ENCODE data around the gene TMOD2. TPM values are rescaled to one million over a fixed set of nuclear protein-coding genes. Genes with fewer than 3 reads are reported as not detected.

TMOD2 gene
- total RNA-seq, 1 donor from 2014 or later: 14.6 TPM

DNA sequence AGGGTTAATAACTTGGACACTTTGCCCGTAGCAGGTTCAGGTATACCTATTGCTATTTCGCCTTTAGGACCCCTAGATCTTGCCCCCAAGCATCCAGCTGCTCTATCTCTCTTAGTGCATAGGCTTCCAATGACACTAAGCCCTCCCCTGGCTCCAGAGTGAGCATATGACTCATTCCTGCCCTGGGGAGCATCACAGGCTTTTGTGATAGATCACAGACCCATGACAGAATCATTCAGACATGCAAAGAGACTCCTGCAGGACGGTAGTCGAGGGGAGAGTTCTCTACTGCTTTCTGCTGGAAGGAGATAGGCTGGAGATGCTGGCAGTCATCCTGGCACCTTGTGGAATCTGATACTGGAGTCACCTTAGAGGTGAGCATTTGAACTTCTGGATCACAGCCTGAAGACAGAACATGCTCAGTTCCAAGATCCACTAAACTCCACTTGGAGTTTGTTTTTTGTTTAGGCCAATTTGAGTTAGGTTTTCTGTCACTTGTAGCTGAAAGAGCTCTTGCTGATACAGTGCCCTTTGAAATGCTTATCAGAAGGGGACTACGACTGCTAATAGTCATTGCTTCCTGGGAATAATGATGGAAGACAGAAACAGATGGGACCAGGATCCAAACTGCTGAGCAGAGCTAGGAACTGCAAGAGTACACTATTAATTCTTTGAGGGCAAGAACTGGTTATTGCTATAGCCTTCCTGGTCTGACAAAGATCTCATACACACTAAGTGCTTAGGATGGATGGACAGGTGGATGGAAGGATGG, 24.9 kb upstream of the TMOD2 start:
- no peak for DNase-seq
- H3K27ac Mint-ChIP-seq: peak overlapping the region; percentile 59
- ChIA-PET CTCF (interaction anchor here (1.4 to 3.2 kb wide), 3 partner anchors 11 to 77 kb away, joined by 7 to 24 read pairs (median 17); partner anchors contain the start of gene LYSMD2), POLR2A (interaction anchor here (0.5 to 3.3 kb wide), 2 partner anchors 11 to 1027 kb away, joined by 9 to 31 read pairs; partner anchors contain the start of gene LYSMD2)
- ATAC-seq (ENCODE audit: low read depth): peak; percentile 97
- intact Hi-C loops (cut with micrococcal nuclease): loop anchor here (1.0 to 5.0 kb wide), 5 partner anchors 9 to 76 kb away; partner anchors contain the start of genes SCG3 and TMOD2
- peaks cover 47% of the 10 kb centered on the region for H3K36me3 Mint-ChIP-seq (ENCODE audit: low read depth)
- H3K9me3 Mint-ChIP-seq: no peaks in the 10 kb centered on the region
- no peaks in the 10 kb centered on the region for H3K27me3 Mint-ChIP-seq
- H3K4me1 Mint-ChIP-seq: peaks cover 74% of the 10 kb centered on the region
- TF ChIP-seq, protein P1, sequence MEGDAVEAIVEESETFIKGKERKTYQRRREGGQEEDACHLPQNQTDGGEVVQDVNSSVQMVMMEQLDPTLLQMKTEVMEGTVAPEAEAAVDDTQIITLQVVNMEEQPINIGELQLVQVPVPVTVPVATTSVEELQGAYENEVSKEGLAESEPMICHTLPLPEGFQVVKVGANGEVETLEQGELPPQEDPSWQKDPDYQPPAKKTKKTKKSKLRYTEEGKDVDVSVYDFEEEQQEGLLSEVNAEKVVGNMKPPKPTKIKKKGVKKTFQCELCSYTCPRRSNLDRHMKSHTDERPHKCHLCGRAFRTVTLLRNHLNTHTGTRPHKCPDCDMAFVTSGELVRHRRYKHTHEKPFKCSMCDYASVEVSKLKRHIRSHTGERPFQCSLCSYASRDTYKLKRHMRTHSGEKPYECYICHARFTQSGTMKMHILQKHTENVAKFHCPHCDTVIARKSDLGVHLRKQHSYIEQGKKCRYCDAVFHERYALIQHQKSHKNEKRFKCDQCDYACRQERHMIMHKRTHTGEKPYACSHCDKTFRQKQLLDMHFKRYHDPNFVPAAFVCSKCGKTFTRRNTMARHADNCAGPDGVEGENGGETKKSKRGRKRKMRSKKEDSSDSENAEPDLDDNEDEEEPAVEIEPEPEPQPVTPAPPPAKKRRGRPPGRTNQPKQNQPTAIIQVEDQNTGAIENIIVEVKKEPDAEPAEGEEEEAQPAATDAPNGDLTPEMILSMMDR (IDR thresholded peaks at IDR 0.05): no peak
- H3K4me3 Mint-ChIP-seq: peak overlapping the region; percentile 52

DNA sequence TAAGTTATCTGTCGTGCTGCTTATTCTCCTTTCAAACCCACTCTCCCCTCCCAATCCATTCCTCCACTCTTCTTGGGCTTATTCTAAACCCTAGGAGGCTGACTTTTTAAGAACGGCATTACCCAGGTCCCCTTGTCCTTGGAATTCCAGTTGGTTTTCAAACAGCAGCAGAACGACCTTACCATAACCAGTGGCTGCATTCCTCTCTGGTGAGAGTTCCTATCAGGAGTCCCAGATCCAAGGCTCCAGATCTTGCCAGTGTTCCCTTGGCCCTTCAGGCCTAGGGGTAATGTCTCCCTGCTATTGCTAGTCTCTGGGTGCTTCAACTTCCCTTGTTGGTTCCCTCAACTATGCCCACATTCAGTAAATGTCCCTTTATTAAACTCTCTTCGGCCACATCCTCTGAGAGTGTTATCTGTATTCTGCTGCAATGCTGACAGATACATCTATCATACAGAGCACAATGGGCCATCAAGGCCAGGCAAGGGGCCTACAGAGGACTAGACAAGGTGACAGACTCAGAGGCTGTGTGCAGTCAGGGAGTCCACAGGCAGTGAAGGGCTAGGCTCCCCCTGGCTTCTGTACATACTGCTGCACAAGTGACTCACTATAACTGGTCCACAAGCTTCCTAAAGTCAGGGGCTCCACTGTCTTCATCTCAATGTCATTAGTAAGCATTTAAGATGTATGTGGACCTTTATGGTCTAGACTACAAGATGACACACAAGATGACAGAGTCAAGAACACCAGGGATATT, 24.1 kb upstream of the TMOD2 start:
- H3K27me3 Mint-ChIP-seq: no peaks in the 10 kb centered on the region
- H3K27ac Mint-ChIP-seq: peak overlapping the region; percentile 51
- DNase-seq (no peak), ATAC-seq (ENCODE audit: low read depth) (peak; percentile 16)
- H3K9me3 Mint-ChIP-seq: no peaks in the 10 kb centered on the region
- TF ChIP-seq, protein P1 (IDR thresholded peaks at IDR 0.05): no peak
- H3K4me1 Mint-ChIP-seq: peaks cover 78% of the 10 kb centered on the region
- CTCF ChIA-PET: interaction anchor here (1.0 to 3.2 kb wide), 4 partner anchors 10 to 352 kb away, joined by 3 to 24 read pairs (median 10); partner anchors contain the start of gene LYSMD2
- POLR2A ChIA-PET: interaction anchor here (3.3 kb wide), 1 partner anchor 10 kb away, joined by 31 read pairs; the partner anchor contains the start of gene LYSMD2
- intact Hi-C loops (cut with micrococcal nuclease): loop anchor here (2.0 to 5.0 kb wide), 2 partner anchors 45 to 77 kb away; partner anchors contain the start of gene SCG3
- H3K36me3 Mint-ChIP-seq (ENCODE audit: low read depth): peaks cover 44% of the 10 kb centered on the region
- H3K4me3 Mint-ChIP-seq: no peak overlapping the region

DNA sequence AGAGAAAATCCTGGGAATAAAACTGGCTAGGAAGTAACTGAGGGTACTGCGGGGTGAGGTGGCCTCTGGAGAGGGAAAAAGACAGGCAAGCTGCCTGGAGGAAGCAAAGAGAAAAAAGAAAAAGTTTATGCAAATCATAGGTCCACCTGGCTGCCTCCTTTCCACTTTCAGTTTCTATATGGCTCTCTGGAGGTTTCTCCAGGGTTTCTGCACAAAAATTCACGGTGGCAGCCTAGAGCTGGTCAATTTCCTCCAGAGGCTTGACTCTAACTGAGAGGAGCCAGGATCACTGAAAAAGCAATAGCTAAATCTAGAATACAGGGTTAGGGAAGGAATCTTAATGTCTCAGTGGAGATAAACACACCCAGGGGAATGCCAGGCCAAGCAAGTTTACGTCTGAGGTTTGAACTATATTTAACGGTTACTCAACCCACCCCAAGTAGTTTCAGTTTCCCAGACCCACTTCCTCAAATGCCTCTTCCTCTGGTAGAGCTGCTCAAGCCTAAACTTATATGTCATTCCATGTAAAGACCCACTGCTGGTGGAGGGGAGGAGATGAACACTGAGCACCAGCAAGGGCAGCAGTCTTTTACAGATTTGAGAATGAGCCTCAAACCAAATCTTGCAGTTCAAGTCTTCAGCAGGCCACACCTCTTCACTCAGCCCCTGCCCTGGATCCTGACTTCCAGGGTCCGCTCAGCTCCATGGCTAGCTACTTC, 19.7 kb upstream of the TMOD2 start:
- TF ChIP-seq, protein P1 (IDR thresholded peaks at IDR 0.05): no peak
- POLR2A ChIA-PET: interaction anchor here (0.6 to 2.9 kb wide), 11 partner anchors 16 to 99 kb away, joined by 3 to 15 read pairs (median 5); partner anchors contain the start of genes TMOD2 and TMOD3

DNA sequence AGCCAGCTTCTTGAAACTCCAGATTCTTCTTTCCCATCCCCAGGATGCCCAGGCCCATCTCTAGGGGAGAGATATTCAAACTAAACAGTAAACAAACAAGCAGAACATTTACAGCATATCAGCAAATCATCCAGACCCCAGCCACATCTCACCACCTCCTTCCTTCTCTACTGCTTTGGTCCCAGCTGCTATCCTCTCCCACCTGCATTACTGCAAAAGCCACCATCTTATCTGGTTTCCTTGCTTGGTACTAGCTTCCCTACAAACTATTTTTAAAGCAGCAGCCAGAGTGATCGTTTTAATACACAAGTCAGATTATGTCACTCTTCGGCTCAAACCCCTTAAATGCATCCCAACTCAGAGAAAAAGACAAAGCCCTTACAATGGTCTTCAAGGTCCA, 18.8 kb upstream of the TMOD2 start:
- H3K4me3 Mint-ChIP-seq: peak overlapping the region; percentile 80
- POLR2A ChIA-PET: interaction anchor here (0.6 to 2.9 kb wide), 8 partner anchors 15 to 97 kb away, joined by 3 to 15 read pairs (median 4); partner anchors contain the start of genes TMOD2 and TMOD3
- DNase-seq: no peak

More for the DNA sequence above, 19.7 kb upstream of the TMOD2 start:
- peak; percentile 61 for ATAC-seq (ENCODE audit: low read depth)
- CTCF ChIA-PET: interaction anchor here (0.5 to 5.7 kb wide), 4 partner anchors 20 to 766 kb away, joined by 3 to 36 read pairs (median 20); partner anchors contain the start of gene TMOD2
- H3K4me1 Mint-ChIP-seq: peaks cover 94% of the 10 kb centered on the region
- no peaks in the 10 kb centered on the region for H3K9me3 Mint-ChIP-seq
- peaks cover 49% of the 10 kb centered on the region for H3K36me3 Mint-ChIP-seq (ENCODE audit: low read depth)
- intact Hi-C loops (cut with micrococcal nuclease): loop anchor here (1.0 to 10.0 kb wide), 4 partner anchors 21 to 1377 kb away; partner anchors contain the start of gene GABPB1
- no peaks in the 10 kb centered on the region for H3K27me3 Mint-ChIP-seq
- peak; percentile 44 for DNase-seq
- peak overlapping the region; percentile 80 for H3K4me3 Mint-ChIP-seq
- H3K27ac Mint-ChIP-seq: peak overlapping the region; percentile 93

More for the DNA sequence above, 18.8 kb upstream of the TMOD2 start:
- intact Hi-C loops (cut with micrococcal nuclease): loop anchor here (5.0 to 10.0 kb wide), 2 partner anchors 950 to 1378 kb away; partner anchors contain the start of gene GABPB1
- Mint-ChIP-seq H3K9me3 (no peaks in the 10 kb centered on the region), H3K27me3 (no peaks in the 10 kb centered on the region), H3K27ac (peak overlapping the region; percentile 93), H3K36me3 (ENCODE audit: low read depth) (peaks cover 49% of the 10 kb centered on the region), H3K4me1 (peaks cover 84% of the 10 kb centered on the region)
- TF ChIP-seq, protein P1 (IDR thresholded peaks at IDR 0.05): no peak
- CTCF ChIA-PET: interaction anchor here (0.5 to 5.7 kb wide), 3 partner anchors 44 to 767 kb away, joined by 4 to 36 read pairs (median 35); no protein-coding TSS in a partner anchor
- ATAC-seq (ENCODE audit: low read depth): no peak

All from activated B cell treated with CpG ODN at 0.5 μM for 24 hours (primary cell).